ENCODE measurements around the gene AATK. TPM values are rescaled to one million over a fixed set of nuclear protein-coding genes. Genes with fewer than 3 reads are reported as not detected.

Gene AATK
- total RNA-seq, 2 experiments from 2014 or later, result 0.25 to 0.82 TPM

- ATAC-seq (ENCODE audit: poor library complexity) (no peak), DNase-seq (no peak)
- no peaks in the 10 kb centered on the region for H3K9me3 ChIP-seq (ENCODE audit: control insufficient read depth in 1 of 2, insufficient read depth in 1 of 2, low read length in 2 of 2)
- intact Hi-C loops (cut with DNase I, micrococcal nuclease), result no loop called here
- no peaks in the 10 kb centered on the region for H3K4me1 ChIP-seq (ENCODE audit: insufficient read depth, low read length)
- Mint-ChIP-seq H3K27ac (no peak overlapping the region), H3K9me3 (no peaks in the 10 kb centered on the region), H3K4me1 (ENCODE audit: low read depth) (no peaks in the 10 kb centered on the region), H3K36me3 (ENCODE audit: low read depth) (no peaks in the 10 kb centered on the region), H3K27me3 (no peaks in the 10 kb centered on the region), H3K4me3 (no peak overlapping the region)
- H3K4me3 ChIP-seq (ENCODE audit: low read length), result no peak overlapping the region
- H3K36me3 ChIP-seq (ENCODE audit: insufficient read depth, low read length), result no peaks in the 10 kb centered on the region
- no peak overlapping the region for H3K27ac ChIP-seq (ENCODE audit: low read depth in 1 of 2, low read length in 2 of 2)
- ChIA-PET POLR2A (no interaction called here), CTCF (no interaction called here)
- TF ChIP-seq CTCF (IDR thresholded peaks at IDR 0.05), result no peak
- H3K27me3 ChIP-seq (ENCODE audit: control insufficient read depth in 1 of 2, insufficient read depth in 2 of 2, low read length in 2 of 2), result no peaks in the 10 kb centered on the region
Measured at GRCh38 chr17:81071761-81072741, 94.0 kb downstream of the AATK start.

GRCh38 chr17:81070541-81071246, 95.3 kb downstream of the AATK start:
- intact Hi-C loops (cut with DNase I, micrococcal nuclease), result no loop called here
- ATAC-seq (ENCODE audit: poor library complexity) (no peak), DNase-seq (no peak)
- TF ChIP-seq CTCF (IDR thresholded peaks at IDR 0.05), result no peak
- Histone ChIP-seq H3K36me3 (ENCODE audit: insufficient read depth, low read length) (no peaks in the 10 kb centered on the region), H3K9me3 (ENCODE audit: control insufficient read depth in 1 of 2, insufficient read depth in 1 of 2, low read length in 2 of 2) (no peaks in the 10 kb centered on the region), H3K4me3 (ENCODE audit: low read length) (no peak overlapping the region), H3K4me1 (ENCODE audit: insufficient read depth, low read length) (no peaks in the 10 kb centered on the region), H3K27ac (ENCODE audit: low read depth in 1 of 2, low read length in 2 of 2) (no peak overlapping the region), H3K27me3 (ENCODE audit: control insufficient read depth in 1 of 2, insufficient read depth in 2 of 2, low read length in 2 of 2) (no peaks in the 10 kb centered on the region)
- H3K27ac Mint-ChIP-seq, result no peak overlapping the region
- no peak overlapping the region for H3K4me3 Mint-ChIP-seq
- no peaks in the 10 kb centered on the region for H3K27me3 Mint-ChIP-seq
- ChIA-PET CTCF (no interaction called here), POLR2A (no interaction called here)
- no peaks in the 10 kb centered on the region for H3K36me3 Mint-ChIP-seq (ENCODE audit: low read depth)
- H3K4me1 Mint-ChIP-seq (ENCODE audit: low read depth), result no peaks in the 10 kb centered on the region
- H3K9me3 Mint-ChIP-seq, result no peaks in the 10 kb centered on the region

DNA sequence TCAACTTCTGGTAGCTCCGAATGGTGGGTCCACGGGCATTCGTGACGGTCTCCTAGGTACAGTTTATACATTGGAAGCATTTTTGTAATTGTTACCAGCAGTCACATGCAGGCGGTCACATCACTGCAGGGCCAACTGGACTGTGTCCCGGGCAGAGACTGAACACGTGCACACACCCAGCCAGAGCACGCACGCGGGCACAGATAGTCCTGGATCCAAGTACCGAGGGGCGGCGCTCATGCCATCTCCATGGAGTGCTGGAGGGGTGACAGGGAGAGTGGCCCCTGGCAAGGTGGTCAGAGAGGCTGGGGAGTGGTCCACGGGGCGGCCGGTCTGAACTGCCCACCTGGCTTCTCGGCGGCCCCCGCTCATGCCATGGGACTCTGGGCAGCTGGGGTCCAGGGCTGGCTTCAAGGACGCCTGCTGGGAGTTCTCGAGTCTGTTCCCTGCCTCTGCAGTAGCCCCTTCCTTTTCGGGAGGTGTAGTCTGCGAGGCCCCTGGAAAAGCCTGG, 96.8 kb downstream of the AATK start:
- CTCF ChIA-PET, result interaction anchor here (0.6 kb wide), 1 partner anchor 554 kb away, joined by 4 read pairs; no protein-coding TSS in a partner anchor
- Histone ChIP-seq H3K36me3 (ENCODE audit: insufficient read depth, low read length) (no peaks in the 10 kb centered on the region), H3K4me3 (ENCODE audit: low read length) (no peak overlapping the region), H3K27me3 (ENCODE audit: control insufficient read depth in 1 of 2, insufficient read depth in 2 of 2, low read length in 2 of 2) (no peaks in the 10 kb centered on the region), H3K4me1 (ENCODE audit: insufficient read depth, low read length) (no peaks in the 10 kb centered on the region), H3K9me3 (ENCODE audit: control insufficient read depth in 1 of 2, insufficient read depth in 1 of 2, low read length in 2 of 2) (no peaks in the 10 kb centered on the region), H3K27ac (ENCODE audit: low read depth in 1 of 2, low read length in 2 of 2) (no peak overlapping the region)
- no peak overlapping the region for H3K27ac Mint-ChIP-seq
- H3K36me3 Mint-ChIP-seq (ENCODE audit: low read depth), result no peaks in the 10 kb centered on the region
- H3K4me3 Mint-ChIP-seq, result no peak overlapping the region
- no peak for ATAC-seq (ENCODE audit: poor library complexity)
- DNase-seq, result no peak
- no peak for TF ChIP-seq CTCF (IDR thresholded peaks at IDR 0.05)
- H3K27me3 Mint-ChIP-seq, result no peaks in the 10 kb centered on the region
- POLR2A ChIA-PET, result no interaction called here
- no peaks in the 10 kb centered on the region for H3K9me3 Mint-ChIP-seq
- H3K4me1 Mint-ChIP-seq (ENCODE audit: low read depth), result no peaks in the 10 kb centered on the region
- intact Hi-C loops (cut with DNase I, micrococcal nuclease), result no loop called here
